ENCODE measurements around the gene ARID2. TPM values are rescaled to one million over a fixed set of nuclear protein-coding genes. Genes with fewer than 3 reads are reported as not detected.

Gene ARID2
- total RNA-seq, 1 experiment from 2014 or later, result 21.9 TPM

DNA sequence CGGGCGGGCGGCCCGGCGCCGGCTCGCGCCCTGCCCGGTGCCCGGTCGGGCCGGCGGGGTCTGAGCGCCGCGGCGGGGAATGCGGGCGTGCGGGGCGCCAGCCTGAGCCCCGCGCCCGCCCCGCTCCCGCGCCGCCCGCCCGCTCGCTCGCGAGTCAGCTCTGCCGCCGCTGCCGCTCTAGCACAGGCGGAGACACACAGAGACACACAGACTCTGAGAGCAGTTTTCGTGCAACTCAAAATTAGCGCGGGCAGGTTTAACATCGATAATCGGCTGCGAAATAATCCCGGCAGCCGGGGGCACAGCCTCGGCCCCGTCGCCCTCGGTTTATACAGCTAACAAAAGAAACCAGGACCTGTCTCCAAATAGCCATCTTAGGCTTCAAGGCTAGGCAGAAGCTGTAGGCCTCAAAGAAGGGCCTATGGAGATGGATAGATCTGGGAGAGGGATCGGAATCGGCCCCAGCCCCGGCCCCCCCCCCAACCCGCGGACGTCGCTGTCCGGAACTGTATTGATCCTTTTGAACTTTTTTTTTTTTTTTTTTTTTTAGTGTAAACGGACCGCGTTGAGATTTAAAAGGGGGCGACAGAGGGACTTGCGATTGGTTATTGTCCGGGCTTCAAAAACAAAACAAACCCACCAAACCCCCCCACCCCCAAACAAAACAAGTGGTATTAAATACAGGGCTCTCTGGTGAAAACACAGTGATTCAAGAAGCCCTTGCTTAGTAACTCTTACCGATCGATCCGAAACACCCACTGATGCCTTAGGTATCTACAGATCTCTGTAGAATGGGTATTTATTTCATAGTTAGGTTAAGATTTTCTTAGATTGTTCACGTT, 1.1 kb downstream of the ARID2 start:
- ChIA-PET CTCF (interaction anchor here (0.6 to 0.9 kb wide), 3 partner anchors 55 to 184 kb away, joined by 3 to 4 read pairs (median 3); no protein-coding TSS in a partner anchor), POLR2A (interaction anchor here (0.6 to 12.7 kb wide), 10 partner anchors 9 to 1878 kb away, joined by 3 to 143 read pairs (median 3); partner anchors contain the start of genes ANO6 and SCAF11)
- peaks cover 25% of the 10 kb centered on the region for H3K4me1 Mint-ChIP-seq (ENCODE audit: insufficient read depth, unreplicated experiment)
- no peak for TF ChIP-seq CTCF (IDR thresholded peaks at IDR 0.05; ENCODE audit: unreplicated experiment)
- intact Hi-C loops (cut with micrococcal nuclease), result no loop called here
- peak; percentile 65 for DNase-seq (ENCODE audit: unreplicated experiment)
- H3K27ac Mint-ChIP-seq (ENCODE audit: low read depth, unreplicated experiment), result peak overlapping the region; percentile 99
- peaks cover 13% of the 10 kb centered on the region for H3K36me3 Mint-ChIP-seq (ENCODE audit: insufficient read depth, unreplicated experiment)
- H3K27me3 Mint-ChIP-seq (ENCODE audit: insufficient read depth, unreplicated experiment), result no peaks in the 10 kb centered on the region
- H3K4me3 Mint-ChIP-seq (ENCODE audit: unreplicated experiment), result peak overlapping the region; percentile 81
- no TSS peak for BruUV-seq (replicated peaks)
- no peaks in the 10 kb centered on the region for H3K9me3 Mint-ChIP-seq (ENCODE audit: unreplicated experiment)

DNA sequence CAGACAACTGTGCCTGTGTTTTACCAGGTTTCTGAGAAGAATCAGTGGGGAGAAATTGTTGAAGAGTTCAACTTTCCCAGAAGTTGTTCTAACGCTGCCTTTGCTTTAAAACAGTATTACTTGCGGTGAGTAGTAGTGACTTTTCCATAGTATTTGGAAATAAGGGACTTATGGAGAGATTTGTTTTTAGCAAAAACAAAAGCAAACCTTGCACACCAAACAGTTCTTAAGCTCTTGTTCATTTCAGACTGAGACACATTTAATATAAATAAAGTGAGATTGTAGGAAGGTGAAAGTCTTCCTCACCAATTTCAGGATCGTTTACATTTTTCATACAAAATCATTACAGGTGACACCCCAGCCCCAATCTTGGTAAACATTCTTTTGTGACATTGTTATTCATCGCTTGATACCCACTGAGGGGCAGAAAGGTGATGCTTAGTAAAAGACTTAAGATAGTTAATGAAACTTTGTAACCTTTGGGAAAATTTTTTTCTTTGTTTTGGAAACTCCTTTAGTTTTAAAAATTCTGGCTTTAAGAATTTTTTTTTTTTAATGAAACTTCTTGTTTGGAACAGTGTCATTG, 1.8 kb downstream of the ARID2 start:
- POLR2A ChIA-PET, result interaction anchor here (0.6 to 12.7 kb wide), 4 partner anchors 8 to 514 kb away, joined by 3 to 143 read pairs (median 38); partner anchors contain the start of gene ANO6
- Mint-ChIP-seq H3K4me1 (ENCODE audit: insufficient read depth, unreplicated experiment) (peaks cover 20% of the 10 kb centered on the region), H3K4me3 (ENCODE audit: unreplicated experiment) (peak overlapping the region; percentile 81), H3K9me3 (ENCODE audit: unreplicated experiment) (no peaks in the 10 kb centered on the region), H3K36me3 (ENCODE audit: insufficient read depth, unreplicated experiment) (peaks cover 18% of the 10 kb centered on the region), H3K27me3 (ENCODE audit: insufficient read depth, unreplicated experiment) (no peaks in the 10 kb centered on the region), H3K27ac (ENCODE audit: low read depth, unreplicated experiment) (peak overlapping the region; percentile 99)
- intact Hi-C loops (cut with micrococcal nuclease), result no loop called here
- CTCF ChIA-PET, result no interaction called here
- BruUV-seq (replicated peaks), result TSS peak; percentile 25
- TF ChIP-seq CTCF (IDR thresholded peaks at IDR 0.05; ENCODE audit: unreplicated experiment), result no peak
- DNase-seq (ENCODE audit: unreplicated experiment), result peak; percentile 36

- H3K4me3 Mint-ChIP-seq (ENCODE audit: unreplicated experiment), result peak overlapping the region; percentile 74
- intact Hi-C loops (cut with micrococcal nuclease), result no loop called here
- ChIA-PET POLR2A (interaction anchor here (0.7 to 12.7 kb wide), 9 partner anchors 7 to 1887 kb away, joined by 3 to 143 read pairs (median 6); partner anchors contain the start of gene ANO6), CTCF (interaction anchor here (1.1 to 2.0 kb wide), 2 partner anchors 11 to 14 kb away, joined by 4 to 6 read pairs; no protein-coding TSS in a partner anchor)
- peaks cover 16% of the 10 kb centered on the region for H3K36me3 Mint-ChIP-seq (ENCODE audit: insufficient read depth, unreplicated experiment)
- peaks cover 20% of the 10 kb centered on the region for H3K4me1 Mint-ChIP-seq (ENCODE audit: insufficient read depth, unreplicated experiment)
- no peaks in the 10 kb centered on the region for H3K9me3 Mint-ChIP-seq (ENCODE audit: unreplicated experiment)
- peak overlapping the region; percentile 93 for H3K27ac Mint-ChIP-seq (ENCODE audit: low read depth, unreplicated experiment)
- no TSS peak for BruUV-seq (replicated peaks)
- no peak for TF ChIP-seq CTCF (IDR thresholded peaks at IDR 0.05; ENCODE audit: unreplicated experiment)
- no peaks in the 10 kb centered on the region for H3K27me3 Mint-ChIP-seq (ENCODE audit: insufficient read depth, unreplicated experiment)
- peak; percentile 53 for DNase-seq (ENCODE audit: unreplicated experiment)
Measured at GRCh38 chr12:45732250-45732649, 2.7 kb downstream of the ARID2 start.

DNA sequence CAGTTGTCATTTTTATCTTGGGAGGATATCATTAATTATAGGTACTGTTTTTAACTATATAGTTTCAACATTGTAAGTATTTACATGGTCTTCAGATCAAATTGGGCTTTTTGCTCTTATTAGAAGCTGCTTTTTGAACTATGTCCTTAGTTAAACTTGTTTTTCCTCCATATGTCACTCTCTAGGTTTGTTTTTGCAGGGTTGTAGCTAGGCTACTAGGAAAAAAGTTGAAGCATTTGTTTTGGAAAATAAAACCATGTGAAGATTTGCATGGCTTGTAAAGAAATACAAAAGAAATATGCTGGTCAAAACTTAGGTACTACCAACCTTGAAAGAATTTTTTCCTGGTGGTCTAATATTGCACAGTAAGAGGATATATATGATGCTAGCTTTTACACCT, 3.4 kb downstream of the ARID2 start:
- no peaks in the 10 kb centered on the region for H3K27me3 Mint-ChIP-seq (ENCODE audit: insufficient read depth, unreplicated experiment)
- POLR2A ChIA-PET, result interaction anchor here (0.7 to 12.7 kb wide), 8 partner anchors 8 to 515 kb away, joined by 3 to 143 read pairs (median 6); partner anchors contain the start of gene ANO6
- CTCF ChIA-PET, result interaction anchor here (0.6 to 2.0 kb wide), 4 partner anchors 11 to 257 kb away, joined by 3 to 6 read pairs (median 4); partner anchors contain the start of gene SCAF11
- peak; percentile 2 for DNase-seq (ENCODE audit: unreplicated experiment)
- peak overlapping the region; percentile 93 for H3K27ac Mint-ChIP-seq (ENCODE audit: low read depth, unreplicated experiment)
- BruUV-seq (replicated peaks), result no TSS peak
- TF ChIP-seq CTCF (IDR thresholded peaks at IDR 0.05; ENCODE audit: unreplicated experiment), result no peak
- H3K9me3 Mint-ChIP-seq (ENCODE audit: unreplicated experiment), result no peaks in the 10 kb centered on the region
- peak overlapping the region; percentile 62 for H3K4me3 Mint-ChIP-seq (ENCODE audit: unreplicated experiment)
- H3K36me3 Mint-ChIP-seq (ENCODE audit: insufficient read depth, unreplicated experiment), result peaks cover 17% of the 10 kb centered on the region
- intact Hi-C loops (cut with micrococcal nuclease), result no loop called here
- H3K4me1 Mint-ChIP-seq (ENCODE audit: insufficient read depth, unreplicated experiment), result peaks cover 20% of the 10 kb centered on the region

Data from MCF 10A (cell line).